WTC11 (cell line): ENCODE data around the gene HLX. TPM values are rescaled to one million over a fixed set of nuclear protein-coding genes. Genes with fewer than 3 reads are reported as not detected.

Experiments used
- ATAC-seq: fragments of 200-7000 bp; cut with Tn5 transposase; 2 replicates; pipeline ENCODE4 v1.10.0; 2021; ENCODE audit warnings: mild to moderate bottlenecking, moderate library complexity
- CTCF ChIA-PET: fragments of 300-600 bp; sonication (Branson Sonifier 250); formaldehyde crosslinking; loops from one replicate; lab custom pipeline; 2021; ENCODE audit warnings: antibody characterized with exemption; lab: Charles Lee
- POLR2A ChIA-PET: fragments of 350-600 bp; sonication (Branson Sonifier 250); formaldehyde crosslinking; loops from one replicate; lab custom pipeline; 2021; ENCODE audit warnings: antibody characterized with exemption; lab: Charles Lee
- DNase-seq: peaks from one replicate; pipeline ENCODE4 v3.0.0; 2021; ENCODE audit warnings: low spot score
- H3K27ac Mint-ChIP-seq: 2 replicates; pipeline ENCODE4 v1.8.0; 2021; ENCODE audit warnings: mixed read lengths
- H3K27me3 Mint-ChIP-seq: 2 replicates; pipeline ENCODE4 v1.8.0; 2021; ENCODE audit warnings: low read depth, mild to moderate bottlenecking, moderate library complexity, mixed read lengths
- H3K36me3 Mint-ChIP-seq: 2 replicates; pipeline ENCODE4 v1.8.0; 2021; ENCODE audit warnings: mixed read lengths
- H3K4me1 Mint-ChIP-seq: 2 replicates; pipeline ENCODE4 v1.8.0; 2022; ENCODE audit warnings: mixed read lengths
- H3K4me3 Mint-ChIP-seq: 2 replicates; pipeline ENCODE4 v1.8.0; 2021; ENCODE audit warnings: mild to moderate bottlenecking, moderate library complexity, mixed read lengths
- H3K9me3 Mint-ChIP-seq: 2 replicates; pipeline ENCODE4 v1.8.0; 2021; ENCODE audit warnings: mixed read lengths
- KAT7 ChIP-seq: sonication (generic); formaldehyde crosslinking; IDR thresholded peaks from 2 replicates; pipeline ENCODE4 v1.8.1; 2023; ENCODE audit warnings: missing genetic modification reagents, mild to moderate bottlenecking, borderline replicate concordance
- NFATC4 ChIP-seq: fragments of 250-450 bp; sonication (Bioruptor Pico); IDR thresholded peaks from 2 replicates; pipeline ENCODE4 v1.9.0; 2021; ENCODE audit warnings: mild to moderate bottlenecking
- NFE2L1 ChIP-seq: sonication (generic); formaldehyde crosslinking; IDR thresholded peaks from 2 replicates; pipeline ENCODE4 v1.8.1; 2023; ENCODE audit warnings: missing genetic modification reagents
- NR2C2 ChIP-seq: sonication (generic); formaldehyde crosslinking; IDR thresholded peaks from 2 replicates; pipeline ENCODE4 v1.8.0; 2022; ENCODE audit warnings: mild to moderate bottlenecking, missing genetic modification reagents
- SMAD4 ChIP-seq: sonication (generic); formaldehyde crosslinking; IDR thresholded peaks from 2 replicates; pipeline ENCODE4 v1.8.0; 2022; ENCODE audit warnings: mild to moderate bottlenecking, missing genetic modification reagents
- TCF7 ChIP-seq: sonication (generic); formaldehyde crosslinking; IDR thresholded peaks from 2 replicates; pipeline ENCODE4 v1.8.0; 2022; ENCODE audit warnings: mild to moderate bottlenecking, low read depth, missing genetic modification reagents, moderate library complexity
- USF2 ChIP-seq: sonication (generic); formaldehyde crosslinking; IDR thresholded peaks from 2 replicates; pipeline ENCODE4 v1.8.1; 2023; ENCODE audit warnings: mild to moderate bottlenecking, missing genetic modification reagents, moderate library complexity
- ZBTB21 ChIP-seq: sonication (generic); formaldehyde crosslinking; IDR thresholded peaks from 2 replicates; pipeline ENCODE4 v1.8.1; 2023; ENCODE audit warnings: mild to moderate bottlenecking, missing genetic modification reagents, borderline replicate concordance
- ZMAT4 ChIP-seq: fragments of 250-450 bp; sonication (Bioruptor Pico); IDR thresholded peaks from 2 replicates; pipeline ENCODE4 v1.9.0; 2021; ENCODE audit warnings: mild to moderate bottlenecking
- ZNF219 ChIP-seq: sonication (generic); formaldehyde crosslinking; IDR thresholded peaks from 2 replicates; pipeline ENCODE4 v1.8.0; 2023; ENCODE audit warnings: missing genetic modification reagents, mild to moderate bottlenecking, borderline replicate concordance
- total RNA-seq: library from RNA; stranded (reverse); gene quantifications from 3 replicates; pipeline ENCODE4 v1.2.3, GENCODE V29; 2021
- TF ChIP-seq, protein P1 (sequence below): sonication (generic); formaldehyde crosslinking; IDR thresholded peaks from 2 replicates; pipeline ENCODE4 v1.8.0; 2022; ENCODE audit warnings: mild to moderate bottlenecking, missing genetic modification reagents
- TF ChIP-seq, protein P2 (sequence below): sonication (generic); formaldehyde crosslinking; IDR thresholded peaks from 2 replicates; pipeline ENCODE4 v1.8.0; 2022; ENCODE audit warnings: mild to moderate bottlenecking, missing genetic modification reagents

Gene HLX
- total RNA-seq, 1 experiment from 2014 or later: not detected

- TF ChIP-seq ZBTB21 (CRISPR knock-in tag) (no peak), TCF7 (CRISPR knock-in tag) (no peak)
Measured at GRCh38 chr1:220917535-220918209, 38.4 kb downstream of the HLX start (continued).

DNA sequence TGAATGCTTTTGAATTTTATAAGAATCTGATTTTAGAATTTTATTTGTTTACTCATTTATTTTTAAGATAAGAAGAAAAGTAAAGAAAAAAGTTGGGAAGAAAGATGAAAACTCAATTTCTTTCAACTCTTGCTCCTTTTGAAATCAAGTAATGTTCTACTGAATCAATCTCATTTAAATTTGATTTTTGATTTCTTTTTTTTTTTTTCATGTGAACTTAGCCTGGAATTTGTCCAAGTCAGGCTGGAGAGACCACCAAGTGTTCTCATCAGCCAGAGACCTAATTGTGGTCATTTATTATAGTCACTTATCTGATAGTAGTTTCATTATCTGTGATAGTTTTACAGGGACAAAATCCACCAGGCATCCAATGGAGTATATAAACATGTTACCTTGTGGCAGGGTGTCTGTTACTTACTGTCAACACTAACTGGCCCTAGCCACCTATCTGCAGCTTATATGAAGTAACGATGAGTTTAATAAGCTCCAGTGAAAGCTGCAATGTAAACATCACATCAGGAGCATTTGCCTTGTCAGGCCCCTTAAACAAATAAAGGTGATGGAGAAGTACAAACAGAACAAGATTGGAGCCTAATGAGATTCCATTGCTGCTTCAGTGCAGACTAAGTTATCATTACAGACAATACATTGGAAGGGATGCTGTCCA is 39.2 kb downstream of the HLX start:
- ChIA-PET CTCF (no interaction called here), POLR2A (no interaction called here)
- ATAC-seq: no peak
- no peaks in the 10 kb centered on the region; the same call in 1 of the 2 replicates for H3K27me3 Mint-ChIP-seq
- H3K4me3 Mint-ChIP-seq: no peak overlapping the region
- TF ChIP-seq USF2 (CRISPR knock-in tag): no peak
- TF ChIP-seq, protein P1, sequence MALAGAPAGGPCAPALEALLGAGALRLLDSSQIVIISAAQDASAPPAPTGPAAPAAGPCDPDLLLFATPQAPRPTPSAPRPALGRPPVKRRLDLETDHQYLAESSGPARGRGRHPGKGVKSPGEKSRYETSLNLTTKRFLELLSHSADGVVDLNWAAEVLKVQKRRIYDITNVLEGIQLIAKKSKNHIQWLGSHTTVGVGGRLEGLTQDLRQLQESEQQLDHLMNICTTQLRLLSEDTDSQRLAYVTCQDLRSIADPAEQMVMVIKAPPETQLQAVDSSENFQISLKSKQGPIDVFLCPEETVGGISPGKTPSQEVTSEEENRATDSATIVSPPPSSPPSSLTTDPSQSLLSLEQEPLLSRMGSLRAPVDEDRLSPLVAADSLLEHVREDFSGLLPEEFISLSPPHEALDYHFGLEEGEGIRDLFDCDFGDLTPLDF (CRISPR knock-in tag): no peak
- 0 out of 2 replicates have a peak, but pooled peaks cover under 1% of the 10 kb centered on the region for H3K9me3 Mint-ChIP-seq
- no peak for DNase-seq
- peaks cover 13% of the 10 kb centered on the region for H3K4me1 Mint-ChIP-seq
- H3K27ac Mint-ChIP-seq: no peak overlapping the region
- H3K36me3 Mint-ChIP-seq: no peaks in the 10 kb centered on the region

DNA sequence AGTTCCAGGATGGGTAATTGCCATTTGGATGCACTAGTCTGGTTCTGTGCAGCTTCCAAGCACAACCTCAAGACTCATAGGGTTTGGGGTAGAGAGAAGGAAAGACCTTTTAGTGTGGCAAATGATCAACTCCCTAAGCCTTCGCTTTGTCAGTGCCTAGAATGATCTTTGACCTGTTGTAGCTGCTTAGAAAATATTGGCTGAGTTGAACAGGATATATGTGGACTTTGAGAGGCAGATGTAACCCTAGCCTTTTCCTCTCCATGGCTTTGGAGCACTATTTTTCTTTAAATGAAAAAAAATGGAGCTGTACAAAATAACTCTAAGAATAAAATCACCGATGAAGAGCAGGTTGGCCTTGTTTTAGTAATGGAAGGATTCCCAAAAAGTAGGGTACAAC is 41.7 kb downstream of the HLX start:
- 0 out of 2 replicates have a peak, but pooled peaks cover 4% of the 10 kb centered on the region for H3K9me3 Mint-ChIP-seq
- no peak overlapping the region for H3K4me3 Mint-ChIP-seq
- no peak overlapping the region for H3K27ac Mint-ChIP-seq
- H3K36me3 Mint-ChIP-seq: no peaks in the 10 kb centered on the region
- H3K4me1 Mint-ChIP-seq: peaks cover 13% of the 10 kb centered on the region
- DNase-seq: no peak
- ATAC-seq: no peak
- no peaks in the 10 kb centered on the region for H3K27me3 Mint-ChIP-seq
- TF ChIP-seq NFE2L1 (CRISPR knock-in tag): no peak
- TF ChIP-seq, protein P2, sequence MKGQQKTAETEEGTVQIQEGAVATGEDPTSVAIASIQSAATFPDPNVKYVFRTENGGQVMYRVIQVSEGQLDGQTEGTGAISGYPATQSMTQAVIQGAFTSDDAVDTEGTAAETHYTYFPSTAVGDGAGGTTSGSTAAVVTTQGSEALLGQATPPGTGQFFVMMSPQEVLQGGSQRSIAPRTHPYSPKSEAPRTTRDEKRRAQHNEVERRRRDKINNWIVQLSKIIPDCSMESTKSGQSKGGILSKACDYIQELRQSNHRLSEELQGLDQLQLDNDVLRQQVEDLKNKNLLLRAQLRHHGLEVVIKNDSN (CRISPR knock-in tag): no peak
- TF ChIP-seq KAT7 (CRISPR knock-in tag): no peak
- TF ChIP-seq NR2C2 (CRISPR knock-in tag): no peak
- no peak for TF ChIP-seq ZNF219 (CRISPR knock-in tag)
- no peak for TF ChIP-seq NFATC4
- POLR2A ChIA-PET: interaction anchor here (1.4 kb wide), 1 partner anchor 308 kb away, joined by 3 read pairs; no protein-coding TSS in a partner anchor
- CTCF ChIA-PET: interaction anchor here (1.4 kb wide), 1 partner anchor 283 kb away, joined by 4 read pairs; no protein-coding TSS in a partner anchor

- Mint-ChIP-seq H3K36me3 (no peaks in the 10 kb centered on the region), H3K27me3 (no peaks in the 10 kb centered on the region), H3K9me3 (0 out of 2 replicates have a peak, but pooled peaks cover 4% of the 10 kb centered on the region), H3K4me3 (no peak overlapping the region), H3K27ac (no peak overlapping the region), H3K4me1 (peaks cover 13% of the 10 kb centered on the region)
- no peak for DNase-seq
- ChIA-PET CTCF (interaction anchor here (1.2 to 1.6 kb wide), 3 partner anchors 188 to 342 kb away, joined by 3 to 4 read pairs (median 4); no protein-coding TSS in a partner anchor), POLR2A (interaction anchor here (1.4 kb wide), 1 partner anchor 308 kb away, joined by 3 read pairs; no protein-coding TSS in a partner anchor)
- no peak for TF ChIP-seq SMAD4 (CRISPR knock-in tag)
- TF ChIP-seq ZMAT4: no peak
- peak; percentile 54 for ATAC-seq
Measured at GRCh38 chr1:220921498-220921897, 42.3 kb downstream of the HLX start.
